VCaP (cell line): ENCODE data around the gene C19orf53.

Experiments used
- H3K27ac ChIP-seq: fragments of 450-650 bp; 2 replicates; pipeline ENCODE4 v1.5.1; 2017
- CTCF ChIP-seq: fragments of 450-650 bp; conservative IDR thresholded peaks from 2 replicates; pipeline ENCODE4 v1.5.1; 2017; ENCODE audit warnings: mild to moderate bottlenecking, moderate library complexity

Gene C19orf53

GRCh38 chr19:13774217-13775191 lies at the start of gene C19orf53:
Gene C19orf53 (plus strand): TSS chr19:13774456. CDS start chr19:13774478, 22 bp downstream.
- TF ChIP-seq CTCF = no peak
- peak within 1 kb of the TSS; percentile 88 for H3K27ac ChIP-seq

- H3K27ac ChIP-seq = no peak overlapping the region
- TF ChIP-seq CTCF = no peak
These were observed 47.9 kb upstream of the C19orf53 start for GRCh38 chr19:13726323-13726722.

DNA sequence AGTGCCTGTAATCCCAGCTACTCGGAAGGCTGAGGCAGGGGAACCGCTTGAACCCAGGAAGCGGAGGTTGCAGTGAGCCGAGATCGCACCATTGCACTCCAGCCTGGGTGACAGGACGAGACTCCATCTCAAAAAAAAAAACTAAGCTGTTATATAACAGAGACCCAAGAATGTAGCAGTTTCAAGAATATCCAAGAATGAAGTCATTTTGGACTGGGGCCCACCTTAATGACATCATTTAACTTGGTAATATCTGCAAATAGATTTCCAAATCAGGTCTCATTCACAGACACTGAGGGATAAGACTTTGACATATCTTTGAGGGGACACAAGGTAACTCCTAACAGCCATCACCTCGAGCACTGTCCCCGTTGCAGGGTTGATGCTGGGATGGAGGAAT lies 46.5 kb upstream of the C19orf53 start:
- no peak overlapping the region for H3K27ac ChIP-seq
- no peak for TF ChIP-seq CTCF

- H3K27ac ChIP-seq = no peak overlapping the region
- TF ChIP-seq CTCF = no peak
These were observed 44.4 kb upstream of the C19orf53 start for GRCh38 chr19:13729859-13730258.

- TF ChIP-seq CTCF = no peak
- peak overlapping the region; percentile 76 for H3K27ac ChIP-seq
These were observed 42.9 kb upstream of the C19orf53 start for GRCh38 chr19:13731147-13731964.

GRCh38 chr19:13732337-13732736 lies 41.9 kb upstream of the C19orf53 start:
- TF ChIP-seq CTCF = no peak
- peak overlapping the region; percentile 76; the same call in 1 of the 2 replicates for H3K27ac ChIP-seq

DNA sequence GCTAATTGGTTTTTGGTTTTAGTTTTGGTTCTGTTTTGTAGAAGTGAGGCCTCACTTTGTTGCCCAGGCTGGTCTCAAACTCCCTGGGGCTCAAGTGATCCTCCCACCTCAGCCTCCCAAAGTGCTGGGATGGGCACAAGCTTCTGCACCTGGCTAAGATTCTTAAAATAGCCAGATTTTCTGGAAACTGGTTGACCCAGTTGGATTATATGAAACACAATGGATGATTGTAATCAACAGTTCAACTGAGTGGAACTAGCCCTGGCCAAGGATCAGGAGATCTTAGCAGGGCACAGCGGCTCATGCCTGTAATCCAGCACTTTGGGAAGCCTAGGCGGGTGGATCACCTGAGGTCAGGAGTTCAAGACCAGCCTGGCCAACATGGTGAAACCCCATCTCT lies 39.5 kb upstream of the C19orf53 start:
- H3K27ac ChIP-seq = no peak overlapping the region
- no peak for TF ChIP-seq CTCF
